Stimulated activated CD8-positive, alpha-beta memory T cell treated with anti-CD3 and anti-CD28 coated beads, Interleukin-7, amount 100 ng/mL, for 4 hours (primary cell): Measurements from ENCODE around the gene GALNT17.

Experiments used
- DNase-seq, 2 donors: peaks; one replicate each; pipeline ENCODE4 v3.0.0-alpha.2; 2020; ENCODE audit warnings: low read depth in 2 of 2

The GALNT17 gene

DNA sequence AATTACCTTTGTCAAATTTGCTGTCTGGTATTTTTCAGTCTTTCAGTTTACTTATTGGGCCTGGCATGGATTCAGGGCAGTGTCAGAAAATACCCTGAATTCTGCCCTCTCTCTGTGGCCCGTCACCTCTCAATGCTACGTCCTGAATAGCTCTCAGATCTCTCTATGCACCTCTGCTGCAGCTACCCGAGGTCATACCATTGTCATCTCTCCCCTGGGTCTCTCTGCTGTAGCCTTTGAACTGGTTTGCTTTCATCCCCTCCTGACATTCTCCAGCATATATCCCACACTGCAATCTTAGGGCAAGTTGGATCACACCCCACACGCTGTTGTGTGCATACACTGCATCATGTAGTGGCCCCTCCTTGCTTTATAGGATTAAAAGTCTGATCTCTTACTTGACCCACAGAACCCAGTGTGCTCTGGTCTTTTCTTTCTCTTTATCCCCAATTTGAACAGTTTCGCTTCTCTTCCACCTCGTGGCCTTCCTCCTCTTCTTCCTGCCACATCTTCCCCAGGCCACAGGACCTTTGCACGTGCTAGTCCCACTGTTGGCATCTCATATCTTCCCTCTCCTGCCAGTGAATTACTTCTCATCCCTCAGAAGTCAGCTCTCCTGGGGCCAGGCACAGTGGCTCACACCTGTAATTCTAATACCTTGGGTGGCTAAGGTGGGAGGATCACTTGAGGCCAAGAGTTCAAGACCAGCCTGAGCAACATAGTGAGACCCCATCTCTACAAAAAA is 372.9 kb downstream of the GALNT17 start:
- no peak for DNase-seq

DNA sequence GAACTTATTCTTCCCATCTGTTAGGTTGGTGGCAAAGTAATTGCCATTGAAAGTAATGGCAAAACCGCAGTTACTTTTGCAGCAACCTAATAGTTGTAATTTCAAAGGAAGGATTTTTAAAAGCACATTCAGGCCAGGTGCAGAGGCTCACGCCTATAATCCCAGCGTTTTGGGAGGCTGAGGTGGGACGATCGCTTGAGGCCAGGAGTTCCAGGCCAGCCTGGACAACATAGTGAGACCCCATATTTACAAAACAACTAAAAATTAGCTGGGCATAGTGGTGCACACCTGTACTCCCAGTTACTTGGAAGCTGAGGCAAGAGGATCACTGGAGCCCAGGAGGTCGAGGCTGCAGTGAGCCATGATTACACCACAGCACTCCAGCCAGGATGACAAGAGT is 374.9 kb downstream of the GALNT17 start:
- DNase-seq, result no peak

DNA sequence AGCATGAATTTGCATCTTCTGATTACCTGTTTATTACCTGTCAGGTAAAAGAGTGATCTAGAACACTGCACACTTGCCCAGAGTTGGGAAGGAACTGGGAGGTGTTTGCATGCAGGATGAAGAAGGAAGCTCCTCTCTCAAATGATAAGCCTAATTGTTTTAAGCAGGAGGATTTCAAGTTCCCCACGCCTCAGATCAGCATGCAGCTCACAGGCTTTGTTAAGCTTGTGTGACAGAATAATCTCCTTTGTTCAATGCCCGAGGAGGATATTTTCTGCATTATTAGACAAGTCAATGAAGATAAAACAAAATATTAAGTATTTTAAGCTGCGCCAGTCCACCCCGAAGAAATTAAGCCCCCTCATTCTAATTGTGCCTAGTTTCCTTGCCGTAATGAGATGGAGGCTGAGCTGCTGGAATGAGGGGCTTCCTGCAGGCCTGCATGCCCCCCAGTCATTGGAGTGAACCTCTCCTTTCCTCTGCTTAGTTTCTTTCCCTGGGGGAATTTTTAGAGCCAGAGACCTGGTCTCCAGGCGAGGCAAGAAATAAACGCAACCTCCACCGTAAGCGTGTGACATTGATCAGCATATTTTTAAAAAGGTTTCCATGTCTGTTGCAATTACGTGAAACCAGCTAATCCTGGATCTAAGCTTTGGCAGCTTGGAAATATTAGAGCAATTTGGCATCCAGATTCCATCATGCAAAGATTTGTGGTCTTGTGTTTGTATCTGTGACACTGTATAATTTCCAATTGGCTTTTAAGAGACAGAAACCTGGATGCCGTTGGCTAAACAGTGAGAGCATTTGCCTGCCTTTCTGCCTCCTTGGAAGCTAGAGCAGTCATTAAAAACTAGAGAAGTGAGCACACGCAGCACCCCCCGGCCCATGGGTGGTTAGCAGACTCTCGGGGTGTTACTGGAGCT is 376.0 kb downstream of the GALNT17 start:
- no peak for DNase-seq

DNA sequence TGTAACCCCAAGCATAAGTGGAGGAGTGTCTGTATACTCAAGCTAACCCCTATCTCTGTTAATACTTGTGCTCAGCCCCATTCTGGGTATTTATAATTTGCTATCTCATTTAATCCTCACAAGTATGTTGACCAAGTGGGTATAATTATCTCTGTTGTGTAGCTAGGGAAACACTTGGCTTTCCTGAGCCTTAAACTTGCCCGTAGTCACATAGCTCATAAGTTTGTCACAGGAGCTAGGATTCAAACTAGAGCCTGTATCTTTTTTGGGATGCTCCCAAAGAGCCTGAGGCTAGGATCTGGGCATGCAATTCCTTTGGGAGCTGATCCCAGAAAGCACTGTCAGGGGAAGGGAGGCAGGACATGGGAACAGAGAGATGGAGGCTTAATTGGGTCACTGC is 377.4 kb downstream of the GALNT17 start:
- no peak for DNase-seq

DNA sequence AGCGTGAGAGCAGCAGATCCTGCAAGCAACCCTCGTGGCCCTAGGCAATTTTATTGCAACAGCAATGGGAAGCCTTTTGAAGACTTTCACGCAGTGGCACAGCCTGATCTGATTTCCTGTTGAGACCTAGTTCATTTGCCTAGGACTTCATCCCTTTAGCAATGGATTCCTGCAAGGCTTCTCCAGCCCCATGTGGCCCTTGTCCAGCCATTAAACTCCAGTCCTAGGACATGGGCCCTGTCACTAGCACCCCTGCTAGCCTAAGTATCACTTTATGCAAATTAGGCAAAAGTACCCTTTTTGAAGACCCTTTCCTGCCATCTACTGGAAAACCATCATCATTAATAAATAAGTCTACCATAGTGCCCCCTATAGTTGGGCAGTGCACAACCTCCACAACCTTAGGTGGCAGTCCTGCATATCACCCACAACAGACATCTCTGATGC is 379.4 kb downstream of the GALNT17 start:
- no peak for DNase-seq

DNA sequence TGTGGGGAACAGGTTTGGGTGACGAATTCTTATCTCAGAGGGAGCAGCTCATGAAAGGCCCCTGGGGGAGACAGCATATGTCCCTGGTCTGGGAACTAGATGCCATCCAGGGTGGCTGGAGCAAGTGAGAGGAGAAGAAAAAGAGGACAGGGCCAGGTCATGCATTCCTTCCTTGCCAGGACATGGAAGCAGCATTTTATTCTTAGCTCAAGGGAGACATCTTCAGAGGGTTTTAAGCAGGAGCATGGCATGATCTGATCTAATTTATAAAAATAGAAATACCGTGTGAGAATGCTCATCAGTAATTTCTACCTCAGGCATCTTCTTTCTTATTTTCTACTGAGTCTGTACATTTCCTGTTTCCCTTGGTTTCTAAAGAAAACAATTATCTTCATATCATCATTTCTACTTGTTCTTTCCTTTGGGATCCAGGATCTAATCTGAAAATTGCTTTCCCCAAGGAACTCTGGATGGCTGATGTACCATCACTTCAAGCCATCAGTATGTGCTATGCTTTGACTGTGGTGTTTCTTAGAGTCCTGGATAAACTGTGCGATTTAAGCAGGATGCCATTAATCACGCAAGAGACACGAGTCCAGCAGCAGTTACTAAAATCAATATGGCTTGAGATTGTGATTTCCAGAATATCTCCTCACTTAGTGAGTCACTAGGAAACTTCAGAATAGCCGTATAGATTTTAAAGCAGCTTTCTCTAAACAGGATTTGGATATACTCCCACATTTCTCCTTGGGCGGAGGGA is 386.2 kb downstream of the GALNT17 start:
- no peak for DNase-seq

DNA sequence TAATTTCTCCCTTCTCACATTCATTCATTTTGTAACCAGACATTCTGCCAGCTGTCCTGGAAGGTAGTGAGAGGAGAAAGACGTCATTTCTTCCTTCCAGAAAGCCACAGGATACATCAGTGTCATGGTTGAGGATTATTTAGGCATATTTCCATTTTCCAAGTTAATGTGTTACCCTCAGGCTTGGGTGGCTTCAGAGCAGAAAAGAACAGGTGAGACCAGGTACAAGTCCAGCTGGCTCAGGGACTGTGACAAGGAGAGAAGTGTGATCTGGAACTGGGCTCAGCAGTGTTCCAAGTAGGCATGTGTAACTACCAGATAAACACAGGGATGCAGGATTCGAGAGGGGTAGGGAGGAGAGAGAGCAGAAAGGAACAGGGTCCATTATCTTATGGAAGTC is 386.9 kb downstream of the GALNT17 start:
- no peak for DNase-seq

- no peak for DNase-seq
Observed at GRCh38 chr7:71521506-71521905, 389.6 kb downstream of the GALNT17 start.

DNA sequence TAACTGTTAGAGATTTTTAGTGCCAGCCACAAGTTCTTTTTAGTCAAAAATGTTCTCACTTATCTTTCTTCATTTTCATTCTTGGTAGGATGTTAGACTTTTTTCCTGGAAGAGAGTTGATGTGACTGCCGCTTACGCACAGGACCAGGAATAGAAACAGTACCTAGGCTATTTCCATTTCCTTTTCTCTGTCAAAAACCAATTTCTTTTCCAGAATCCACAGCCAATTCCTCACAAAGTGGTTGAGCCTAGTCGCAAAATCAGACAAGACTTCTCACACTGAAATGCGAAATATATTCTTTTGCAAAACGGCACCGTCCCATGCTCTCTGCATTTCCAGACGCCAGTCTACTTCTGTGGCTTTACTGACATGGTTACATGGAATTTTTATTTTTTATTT is 394.2 kb downstream of the GALNT17 start:
- DNase-seq, result no peak

- DNase-seq, result no peak
Observed at GRCh38 chr7:71527213-71527612, 395.3 kb downstream of the GALNT17 start.

DNA sequence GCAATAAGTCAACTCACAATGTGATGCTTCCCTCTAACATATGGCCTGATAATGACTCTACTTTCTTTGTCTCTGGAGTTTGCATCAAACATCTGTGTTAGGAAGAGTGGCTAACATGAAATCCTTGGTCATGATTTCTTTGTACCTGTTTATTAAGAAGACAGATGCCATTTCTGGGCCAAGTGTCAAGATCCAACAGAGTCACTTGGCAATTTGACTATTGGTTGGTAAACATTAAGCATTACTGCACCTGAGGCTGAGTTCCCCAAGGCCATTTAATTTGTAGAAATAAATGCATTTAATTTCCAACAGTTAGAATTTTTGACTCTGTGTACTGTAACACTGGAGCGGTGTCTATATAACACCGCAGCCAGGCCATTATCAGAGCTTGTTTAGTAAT is 403.7 kb downstream of the GALNT17 start:
- no peak for DNase-seq

GRCh38 chr7:71538210-71538609 is 406.3 kb downstream of the GALNT17 start:
- no peak for DNase-seq

GRCh38 chr7:71539615-71540014 is 407.7 kb downstream of the GALNT17 start:
- DNase-seq, result no peak

GRCh38 chr7:71541707-71542353 is 409.9 kb downstream of the GALNT17 start:
- no peak for DNase-seq

DNA sequence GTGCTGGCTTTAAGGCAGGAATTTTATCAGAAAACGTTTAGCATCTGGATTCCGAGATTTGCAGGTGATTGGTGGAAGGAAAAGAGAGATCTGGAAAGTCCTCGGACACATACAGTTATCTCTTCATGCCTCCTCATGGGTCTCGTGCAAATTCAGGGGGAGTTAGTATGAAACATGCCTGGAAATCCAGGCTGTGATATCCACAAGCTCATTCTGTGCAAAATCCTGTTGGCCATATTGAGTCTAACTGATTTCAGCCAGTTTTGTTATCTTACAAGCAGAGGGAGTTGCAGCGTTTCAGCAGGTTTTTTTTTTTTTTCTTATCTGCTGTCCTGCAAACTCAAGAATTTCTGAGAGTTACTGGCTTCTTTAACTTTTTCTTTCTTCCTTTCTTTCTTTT is 411.5 kb downstream of the GALNT17 start:
- no peak for DNase-seq

DNA sequence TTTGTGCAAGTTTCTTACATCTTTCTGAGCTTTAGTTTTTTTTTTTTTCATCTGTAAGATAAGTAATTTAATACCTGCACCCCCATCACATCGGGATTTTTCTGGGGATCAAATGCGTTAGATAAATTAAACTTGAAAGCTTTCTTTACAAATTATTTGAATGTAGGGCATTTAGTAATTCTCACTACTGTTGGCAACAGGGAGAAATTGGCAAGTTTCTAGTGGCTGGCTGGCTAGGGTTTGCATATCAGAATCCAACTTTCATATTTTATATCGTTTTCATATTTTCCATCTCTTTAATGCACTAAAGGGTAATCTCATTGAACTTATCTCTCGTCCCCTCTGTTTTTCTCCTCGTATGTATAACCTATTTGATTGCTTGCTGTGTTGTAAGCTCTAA is 412.9 kb downstream of the GALNT17 start:
- no peak for DNase-seq

- no peak for DNase-seq
Observed at GRCh38 chr7:71547426-71547825, 415.5 kb downstream of the GALNT17 start.

DNA sequence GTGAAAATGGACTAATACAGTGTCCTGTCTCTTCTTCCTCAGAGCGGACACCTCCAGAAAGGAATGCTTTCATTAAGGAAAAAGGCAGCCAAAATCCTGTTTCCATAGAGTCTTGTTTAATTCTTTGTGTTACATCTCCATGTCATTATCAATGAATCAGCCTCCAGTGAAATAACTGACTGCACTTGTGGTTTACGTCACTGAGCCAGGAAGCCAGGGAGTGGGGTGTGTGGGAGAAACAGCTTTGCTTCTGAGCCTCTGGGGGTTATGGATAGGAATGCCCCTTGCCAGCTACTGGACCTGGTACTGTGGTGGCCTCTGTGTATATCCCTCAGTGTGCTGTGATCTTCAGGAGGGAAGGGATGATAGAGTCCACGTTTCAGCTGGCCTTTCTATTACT is 416.8 kb downstream of the GALNT17 start:
- no peak for DNase-seq

DNA sequence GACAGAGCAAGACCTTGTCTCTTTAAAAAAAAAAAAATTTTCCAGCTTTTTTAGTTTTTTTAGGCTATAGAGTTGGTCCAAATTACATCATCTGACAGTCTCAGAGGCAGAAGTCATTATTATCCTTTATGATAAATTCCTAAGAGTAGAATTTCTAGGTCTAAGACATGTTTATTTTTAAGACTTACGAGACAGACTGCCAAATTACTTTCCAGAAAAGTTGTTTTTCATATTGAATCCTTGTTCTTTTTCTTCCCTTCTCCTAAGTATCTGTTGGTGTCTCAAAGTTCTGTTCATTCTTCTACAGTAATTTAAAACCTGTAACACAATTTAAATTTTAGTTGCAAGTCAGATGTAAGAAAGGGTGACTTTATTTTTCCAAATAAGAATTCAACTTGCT is 421.4 kb downstream of the GALNT17 start:
- no peak for DNase-seq

DNA sequence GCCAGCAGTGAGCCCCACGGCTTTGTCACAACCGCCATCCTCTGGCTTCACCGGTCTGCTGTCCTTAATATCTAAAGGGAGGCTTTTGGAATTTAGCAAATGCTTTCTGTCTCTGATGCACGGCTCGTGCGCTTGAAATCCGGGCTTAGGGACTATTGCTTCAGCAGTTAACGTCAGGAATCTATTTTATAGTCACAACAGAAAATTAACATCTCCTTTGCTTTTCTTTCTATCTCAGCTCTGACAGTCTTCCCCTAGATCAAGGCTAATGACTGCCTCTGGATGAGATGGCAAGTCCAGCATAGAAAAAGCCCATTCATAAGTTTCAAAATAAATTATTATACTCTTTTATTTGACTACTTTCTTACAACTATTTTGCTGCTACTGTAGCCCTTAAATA is 423.8 kb downstream of the GALNT17 start:
- no peak for DNase-seq

DNA sequence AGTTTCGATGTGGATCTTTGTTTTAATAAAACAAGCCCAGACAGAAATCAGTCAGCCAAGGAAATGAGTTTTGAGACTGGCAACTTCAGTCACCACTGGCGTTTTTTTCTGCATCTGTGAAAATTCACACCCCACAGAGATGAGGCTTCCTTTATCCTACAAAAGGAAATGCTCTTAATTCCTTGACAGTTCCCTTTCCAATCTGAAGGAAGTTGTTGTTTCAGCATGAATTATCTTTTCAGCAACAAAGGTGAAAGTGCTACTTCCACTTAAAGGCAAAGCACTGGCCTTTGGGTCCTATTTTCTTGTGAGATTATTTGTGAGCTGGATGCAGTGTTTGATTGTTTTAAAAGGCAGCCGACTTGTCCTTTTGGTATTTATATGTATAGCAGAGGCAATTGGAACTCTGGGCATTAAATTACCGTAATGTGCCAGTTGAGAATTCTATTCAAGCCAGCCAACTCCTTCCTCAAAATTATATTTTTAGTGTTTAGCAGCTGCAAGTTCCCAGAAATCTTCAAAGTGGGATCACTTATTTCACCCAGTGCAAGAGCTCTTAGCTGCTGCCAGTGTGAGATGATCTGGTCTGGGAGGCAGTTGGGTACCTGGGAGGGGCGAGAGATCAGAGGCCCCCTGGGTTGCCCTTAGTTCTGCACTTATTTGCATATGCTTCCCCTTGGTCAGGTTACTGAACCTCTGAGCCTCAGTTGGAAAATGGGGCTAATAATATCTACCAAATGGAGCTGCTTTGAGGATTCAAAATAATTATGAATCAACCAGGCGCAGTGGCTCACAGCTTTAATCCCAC is 427.1 kb downstream of the GALNT17 start:
- DNase-seq, result no peak
